ENCODE measurements around the gene TNS3. TPM values are rescaled to one million over a fixed set of nuclear protein-coding genes. Genes with fewer than 3 reads are reported as not detected.

The TNS3 gene
- total and polyA plus RNA-seq, 9 of the 15 experiments (the other 6 are each of a cell fraction or from before 2014, with no cell fraction given) = 0.20 TPM; not detected in 8

DNA sequence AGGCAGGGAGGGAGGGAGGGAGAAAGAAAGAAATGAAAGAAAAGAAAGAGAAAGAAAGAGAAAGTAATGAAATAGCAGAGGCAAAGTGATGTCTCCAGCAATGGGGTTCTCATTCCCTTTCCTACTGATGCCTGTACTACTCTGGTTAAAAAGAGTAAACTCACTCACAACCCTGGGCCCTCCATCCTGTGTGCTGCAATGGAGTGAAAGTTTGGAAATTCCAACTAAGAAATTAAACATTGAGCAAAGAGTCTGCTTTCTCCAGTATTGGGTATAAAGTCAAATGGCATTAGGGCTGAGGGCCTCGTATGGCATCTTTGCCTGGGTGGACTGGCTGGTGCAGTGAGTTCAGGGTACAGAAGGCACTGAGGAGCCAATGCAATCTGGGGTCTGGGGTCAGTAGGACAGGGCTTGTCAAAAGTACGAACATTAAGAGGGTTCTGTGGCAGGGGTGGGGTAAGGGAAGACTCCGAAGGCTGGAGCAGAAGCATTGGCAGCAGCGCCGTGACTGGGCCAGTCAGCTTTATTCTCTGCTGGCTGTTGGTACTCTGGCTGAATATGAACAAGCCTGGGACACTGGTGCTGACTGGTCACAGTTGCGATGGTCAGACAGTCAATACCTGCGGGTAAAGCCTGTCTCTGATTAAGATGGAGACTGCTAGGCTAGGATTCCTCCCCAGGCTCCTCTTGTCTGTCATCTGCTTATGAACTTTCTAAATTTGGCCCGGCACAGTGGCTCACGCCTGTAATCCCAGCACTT, 24.1 kb upstream of the TNS3 start (continued):
- TF ChIP-seq, protein P1, sequence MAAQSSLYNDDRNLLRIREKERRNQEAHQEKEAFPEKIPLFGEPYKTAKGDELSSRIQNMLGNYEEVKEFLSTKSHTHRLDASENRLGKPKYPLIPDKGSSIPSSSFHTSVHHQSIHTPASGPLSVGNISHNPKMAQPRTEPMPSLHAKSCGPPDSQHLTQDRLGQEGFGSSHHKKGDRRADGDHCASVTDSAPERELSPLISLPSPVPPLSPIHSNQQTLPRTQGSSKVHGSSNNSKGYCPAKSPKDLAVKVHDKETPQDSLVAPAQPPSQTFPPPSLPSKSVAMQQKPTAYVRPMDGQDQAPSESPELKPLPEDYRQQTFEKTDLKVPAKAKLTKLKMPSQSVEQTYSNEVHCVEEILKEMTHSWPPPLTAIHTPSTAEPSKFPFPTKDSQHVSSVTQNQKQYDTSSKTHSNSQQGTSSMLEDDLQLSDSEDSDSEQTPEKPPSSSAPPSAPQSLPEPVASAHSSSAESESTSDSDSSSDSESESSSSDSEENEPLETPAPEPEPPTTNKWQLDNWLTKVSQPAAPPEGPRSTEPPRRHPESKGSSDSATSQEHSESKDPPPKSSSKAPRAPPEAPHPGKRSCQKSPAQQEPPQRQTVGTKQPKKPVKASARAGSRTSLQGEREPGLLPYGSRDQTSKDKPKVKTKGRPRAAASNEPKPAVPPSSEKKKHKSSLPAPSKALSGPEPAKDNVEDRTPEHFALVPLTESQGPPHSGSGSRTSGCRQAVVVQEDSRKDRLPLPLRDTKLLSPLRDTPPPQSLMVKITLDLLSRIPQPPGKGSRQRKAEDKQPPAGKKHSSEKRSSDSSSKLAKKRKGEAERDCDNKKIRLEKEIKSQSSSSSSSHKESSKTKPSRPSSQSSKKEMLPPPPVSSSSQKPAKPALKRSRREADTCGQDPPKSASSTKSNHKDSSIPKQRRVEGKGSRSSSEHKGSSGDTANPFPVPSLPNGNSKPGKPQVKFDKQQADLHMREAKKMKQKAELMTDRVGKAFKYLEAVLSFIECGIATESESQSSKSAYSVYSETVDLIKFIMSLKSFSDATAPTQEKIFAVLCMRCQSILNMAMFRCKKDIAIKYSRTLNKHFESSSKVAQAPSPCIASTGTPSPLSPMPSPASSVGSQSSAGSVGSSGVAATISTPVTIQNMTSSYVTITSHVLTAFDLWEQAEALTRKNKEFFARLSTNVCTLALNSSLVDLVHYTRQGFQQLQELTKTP (IDR thresholded peaks at IDR 0.05; ENCODE audit: low read depth in 1 of 2, partially characterized antibody in 2 of 2) = no peak
- TF ChIP-seq, protein P2, sequence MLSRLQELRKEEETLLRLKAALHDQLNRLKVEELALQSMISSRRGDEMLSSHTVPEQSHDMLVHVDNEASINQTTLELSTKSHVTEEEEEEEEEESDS (CRISPR knock-in tag; IDR thresholded peaks at IDR 0.05) = no peak
- no peak for TF ChIP-seq FUS (optimal IDR thresholded peaks at IDR 0.05; ENCODE audit: low read depth, low read length)
- TF ChIP-seq ZZZ3 (IDR thresholded peaks at IDR 0.05) = no peak
- TF ChIP-seq CHD4 (IDR thresholded peaks at IDR 0.05; ENCODE audit: insufficient read depth, insufficient replicate concordance, low read depth, low read length, poor library complexity, severe bottlenecking) = no peak
